AG10803 (cell line): ENCODE data around the gene TWSG1.

Experiments used
- DNase-seq: peaks from one replicate; pipeline ENCODE4 v3.0.0; 2010; ENCODE audit warnings: low read depth
- H3K4me3 ChIP-seq: 2 replicates; pipeline ENCODE4 v1.5.1; 2011; ENCODE audit warnings: mild to moderate bottlenecking, low read length, control low read depth
- CTCF ChIP-seq: conservative IDR thresholded peaks from 2 replicates; pipeline ENCODE4 v1.5.1; 2011; ENCODE audit warnings: mild to moderate bottlenecking, low read length, control low read depth, inconsistent platforms

The TWSG1 gene

DNA sequence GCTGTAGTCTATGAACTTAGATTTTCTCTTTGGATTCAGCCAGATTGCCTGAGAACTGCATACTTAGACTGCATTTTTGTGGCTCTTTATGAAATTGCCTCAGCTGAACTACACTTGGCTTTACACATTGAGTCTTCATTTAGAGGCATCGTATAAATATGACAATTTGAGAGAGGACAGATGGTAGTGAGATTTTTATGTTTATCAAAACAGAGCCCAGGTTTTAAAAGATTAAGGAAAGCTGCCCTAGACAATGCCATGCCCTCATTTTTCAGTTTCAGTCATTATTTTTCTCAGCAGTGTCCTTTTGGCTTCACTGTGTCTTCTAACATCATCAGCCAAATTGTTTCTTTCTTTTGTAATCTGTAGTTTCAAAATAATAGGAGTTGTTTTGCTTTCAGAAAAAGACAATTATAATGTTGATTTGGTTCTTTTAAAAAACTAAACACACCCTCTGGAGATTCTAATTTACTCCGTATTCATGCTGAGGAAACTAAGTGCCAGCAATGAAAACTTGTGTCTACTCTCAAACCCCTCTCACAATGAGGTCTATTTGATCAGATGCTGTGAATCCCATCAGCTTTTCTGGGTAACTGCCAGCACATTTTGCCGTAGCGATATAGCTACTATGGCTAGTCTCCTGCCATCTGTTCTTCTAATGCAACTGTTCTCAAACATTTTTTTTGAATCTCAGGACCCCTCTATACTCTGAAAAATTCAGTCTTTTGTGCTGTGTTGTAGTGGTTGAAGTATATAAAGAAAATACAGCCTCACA lies 46.2 kb downstream of the TWSG1 start:
- H3K4me3 ChIP-seq: peak overlapping the region; percentile 23
- DNase-seq: peak; percentile 89
- no peak for TF ChIP-seq CTCF

- no peak for DNase-seq
- H3K4me3 ChIP-seq: no peak overlapping the region
- no peak for TF ChIP-seq CTCF
Observed at GRCh38 chr18:9386879-9387278, 52.3 kb downstream of the TWSG1 start.

DNA sequence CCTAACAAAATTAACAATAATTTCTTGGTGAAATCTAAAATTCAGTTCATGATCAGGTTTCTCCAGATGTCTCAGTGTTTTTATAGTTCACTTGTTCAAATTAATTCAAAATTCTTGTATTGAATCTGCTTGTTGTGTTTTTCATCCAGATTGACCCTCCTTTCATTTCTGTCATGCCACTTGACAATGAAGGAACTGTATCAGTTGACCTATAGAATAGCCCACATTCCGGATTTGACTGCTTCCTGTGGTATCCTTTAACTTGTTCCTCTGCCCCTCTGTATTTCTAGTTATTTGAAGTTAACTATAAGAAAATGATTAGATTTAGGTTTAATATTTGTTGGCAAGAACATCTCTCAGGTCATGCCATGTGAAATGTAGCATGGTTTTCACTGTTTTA lies 53.3 kb downstream of the TWSG1 start:
- DNase-seq: no peak
- no peak overlapping the region for H3K4me3 ChIP-seq
- no peak for TF ChIP-seq CTCF

- no peak for TF ChIP-seq CTCF
- no peak for DNase-seq
- no peak overlapping the region for H3K4me3 ChIP-seq
Observed at GRCh38 chr18:9389706-9390105, 55.1 kb downstream of the TWSG1 start.

DNA sequence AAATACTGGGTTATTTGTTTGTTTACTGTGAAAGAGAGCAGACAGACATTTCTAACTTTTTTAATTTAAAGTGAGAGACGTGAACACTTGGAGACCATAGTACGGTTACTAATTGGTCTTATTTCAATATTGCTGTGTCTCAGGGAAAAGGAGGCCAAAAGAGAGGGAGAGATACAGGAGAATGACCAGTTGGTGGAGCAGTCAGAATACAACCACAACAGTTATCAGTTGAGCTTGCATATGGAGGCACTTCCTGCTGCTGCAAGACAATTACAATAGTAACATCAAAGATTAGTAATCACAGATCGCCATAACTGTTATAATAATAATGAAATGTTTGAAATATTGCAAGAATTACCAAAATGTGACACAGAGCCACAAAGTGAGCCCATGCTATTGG lies 58.2 kb downstream of the TWSG1 start:
- no peak overlapping the region for H3K4me3 ChIP-seq
- DNase-seq: peak; percentile 13
- TF ChIP-seq CTCF: peak; percentile 21; the same call in 1 of the 2 replicates

- DNase-seq: peak; percentile 6
- no peak for TF ChIP-seq CTCF
- no peak overlapping the region for H3K4me3 ChIP-seq
Observed at GRCh38 chr18:9394046-9394445, 59.5 kb downstream of the TWSG1 start.

DNA sequence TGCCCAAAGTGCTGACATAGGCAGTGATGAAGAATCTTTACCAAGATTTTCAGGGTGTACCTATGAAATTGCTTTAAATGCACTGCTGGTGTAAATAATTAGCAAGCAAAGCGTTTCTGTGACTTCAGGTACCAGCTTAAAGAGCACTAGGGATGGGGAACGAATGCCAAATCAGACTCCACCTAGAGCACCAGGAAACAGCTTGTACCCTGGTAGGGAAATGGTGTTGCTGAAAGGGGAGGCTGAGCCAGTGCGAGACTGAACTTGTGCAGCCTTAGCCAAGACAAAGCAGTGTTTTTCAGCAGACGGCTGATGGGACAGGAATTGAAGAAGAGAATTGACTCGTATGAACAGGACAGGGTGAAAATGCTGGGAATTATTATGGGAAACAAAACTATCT lies 65.6 kb downstream of the TWSG1 start:
- DNase-seq: no peak
- TF ChIP-seq CTCF: no peak
- no peak overlapping the region for H3K4me3 ChIP-seq
